NOMO-1 treated with dmso at 0.1 percent for 144 hours (cell line): ENCODE measurements around the gene CAMTA1.

Experiments used
- DNase-seq: peaks from one replicate; lab custom pipeline; 2025; ENCODE audit not compliant: unreplicated experiment; lab: John Stamatoyannopoulos, UW

The CAMTA1 gene

GRCh38 chr1:7501723-7502603, 716.7 kb downstream of the CAMTA1 start:
- DNase-seq, result no peak

GRCh38 chr1:7503691-7504437, 718.6 kb downstream of the CAMTA1 start:
- no peak for DNase-seq

GRCh38 chr1:7504438-7504720, 719.1 kb downstream of the CAMTA1 start:
- DNase-seq, result no peak

- no peak for DNase-seq
These were observed 720.0 kb downstream of the CAMTA1 start for GRCh38 chr1:7505094-7505770.

GRCh38 chr1:7505771-7506453, 720.7 kb downstream of the CAMTA1 start:
- no peak for DNase-seq

GRCh38 chr1:7506454-7507284, 721.4 kb downstream of the CAMTA1 start:
- no peak for DNase-seq

GRCh38 chr1:7507285-7508019, 722.2 kb downstream of the CAMTA1 start:
- no peak for DNase-seq

GRCh38 chr1:7508052-7508933, 723.0 kb downstream of the CAMTA1 start:
- no peak for DNase-seq

GRCh38 chr1:7508934-7509519, 723.8 kb downstream of the CAMTA1 start:
- no peak for DNase-seq

- DNase-seq, result no peak
These were observed 724.3 kb downstream of the CAMTA1 start for GRCh38 chr1:7509598-7509997.

GRCh38 chr1:7510389-7510931, 725.2 kb downstream of the CAMTA1 start:
- DNase-seq, result no peak

GRCh38 chr1:7511381-7511780, 726.1 kb downstream of the CAMTA1 start:
- no peak for DNase-seq

- DNase-seq, result no peak
These were observed 727.8 kb downstream of the CAMTA1 start for GRCh38 chr1:7513081-7513480.

- DNase-seq, result no peak
These were observed 729.9 kb downstream of the CAMTA1 start for GRCh38 chr1:7515175-7515574.

- DNase-seq, result no peak
These were observed 730.6 kb downstream of the CAMTA1 start for GRCh38 chr1:7515904-7516303.

- no peak for DNase-seq
These were observed 731.1 kb downstream of the CAMTA1 start for GRCh38 chr1:7516341-7516740.

- DNase-seq, result no peak
These were observed 731.7 kb downstream of the CAMTA1 start for GRCh38 chr1:7516929-7517328.
